GM21825 (cell line): Measurements from ENCODE around the gene PCDH9.
"Not testable (repeated sequence)": the region's sequence is repeated elsewhere in the genome, so short reads cannot be mapped to it uniquely, and the experiment has no call there.

Source experiments
- ATAC-seq: cut with Tn5 transposase; IDR thresholded peaks from one replicate; pipeline ENCODE4 v1.9.1; 2021; ENCODE audit warnings: mild to moderate bottlenecking, moderate library complexity; ENCODE audit not compliant: unreplicated experiment

The PCDH9 gene

DNA sequence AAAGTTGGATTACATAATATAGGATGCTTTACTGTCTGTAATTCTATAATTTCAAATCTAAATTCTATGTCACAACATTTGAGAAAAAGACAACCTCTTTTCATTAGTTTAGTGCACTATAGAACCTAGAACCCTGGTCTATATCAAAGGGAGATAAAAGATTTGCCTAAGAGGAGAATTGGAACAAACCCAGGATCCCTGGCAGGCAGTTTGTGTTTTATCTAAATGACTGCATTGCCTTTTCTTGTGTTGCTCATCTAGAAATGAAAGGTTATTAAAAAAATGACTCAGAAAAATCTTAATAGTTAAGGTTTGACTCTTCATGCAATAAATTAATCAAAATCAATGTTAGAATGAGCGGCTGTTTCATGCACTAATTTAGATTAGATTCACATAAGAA lies 96.7 kb downstream of the PCDH9 start:
- no peak for ATAC-seq

DNA sequence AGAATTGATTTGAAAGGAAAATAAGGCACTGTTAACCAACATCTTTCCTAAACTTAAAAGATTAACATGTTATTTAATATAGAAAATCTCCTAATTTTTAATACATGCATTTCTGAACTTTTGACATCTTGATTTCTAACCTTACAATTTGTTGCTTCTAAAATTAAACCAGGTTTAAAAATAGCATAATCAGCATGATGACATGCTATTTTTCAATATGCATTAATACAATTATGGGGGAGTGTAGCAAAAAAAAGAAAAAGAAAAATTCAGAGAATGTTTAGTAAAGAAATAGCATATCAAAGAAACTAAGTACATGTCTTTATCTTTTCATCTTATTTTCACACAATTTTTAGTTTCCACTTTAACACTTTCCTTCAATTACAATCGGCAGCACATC lies 98.7 kb downstream of the PCDH9 start:
- no peak for ATAC-seq

DNA sequence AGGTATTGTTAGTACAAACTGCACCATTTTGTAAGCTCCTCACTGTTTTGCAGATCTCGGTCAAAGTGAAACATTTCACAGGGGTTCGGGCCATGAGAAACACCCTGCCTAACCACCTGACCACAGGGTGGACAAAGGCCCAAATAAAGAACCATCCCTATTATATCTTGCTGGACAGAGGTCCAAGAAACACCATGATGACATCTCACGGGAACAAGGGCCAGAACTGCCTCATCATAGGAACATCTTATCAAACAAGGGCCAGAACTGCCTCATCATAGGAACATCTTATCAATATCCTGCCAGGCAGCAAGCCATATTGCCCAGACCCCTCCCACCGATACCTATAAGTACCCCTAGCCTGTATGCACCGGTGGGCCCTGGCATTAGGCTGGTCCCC lies 99.7 kb downstream of the PCDH9 start:
- ATAC-seq, result no peak

DNA sequence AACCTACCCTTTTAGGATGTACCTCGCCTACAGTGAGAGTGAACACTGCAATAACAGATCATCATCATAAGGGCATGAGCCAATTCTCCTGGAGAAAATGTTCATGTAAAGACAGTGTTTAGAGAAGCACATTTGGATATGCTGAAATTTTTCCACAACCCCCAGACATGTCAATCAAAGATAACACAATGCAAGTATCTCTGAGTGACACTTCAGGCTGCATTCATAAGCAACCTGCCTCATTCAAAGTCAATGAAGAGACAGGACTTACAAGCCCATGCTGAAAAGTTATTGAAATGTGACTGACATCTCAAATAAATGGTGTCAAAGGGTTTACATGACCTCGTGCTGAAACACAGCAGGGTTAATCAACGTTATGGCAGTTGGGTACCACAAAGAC lies 102.0 kb downstream of the PCDH9 start:
- ATAC-seq, result no peak

DNA sequence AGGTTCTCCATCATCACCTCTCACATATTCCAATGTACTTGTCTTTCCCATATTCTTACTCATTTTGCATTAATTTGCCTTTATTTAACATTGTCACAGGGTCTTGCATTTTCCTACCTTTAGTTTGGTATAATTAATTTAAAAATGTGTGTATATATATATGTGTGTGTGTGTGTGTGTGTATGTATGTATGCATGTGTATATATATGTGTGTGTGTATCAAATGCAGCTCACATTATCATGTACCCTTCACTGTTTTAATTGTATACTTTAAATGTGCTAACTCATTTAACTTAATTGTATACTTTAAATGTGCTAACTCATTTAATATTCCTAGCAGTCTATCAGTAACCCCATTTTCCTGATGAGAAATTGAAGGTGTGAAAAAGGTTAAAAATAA lies 104.5 kb downstream of the PCDH9 start:
- ATAC-seq, result no peak

DNA sequence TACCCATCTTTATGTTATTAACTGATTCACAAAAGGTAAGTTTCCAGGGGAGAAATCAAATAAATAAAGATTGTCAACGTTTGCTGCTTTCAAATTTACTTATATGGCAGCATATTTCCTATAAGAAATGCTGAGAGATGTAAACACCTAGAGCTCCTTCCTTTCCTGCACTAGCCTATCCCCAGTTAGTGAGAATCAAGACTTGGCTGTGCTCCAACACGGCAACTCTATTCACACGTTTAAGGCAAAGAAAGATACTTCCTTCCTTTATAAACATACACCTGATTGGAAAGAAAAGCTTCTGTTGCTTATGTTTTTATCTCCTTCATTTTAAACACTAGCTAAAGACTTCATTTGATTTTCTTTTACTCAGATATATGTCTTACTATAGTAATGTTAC lies 107.0 kb downstream of the PCDH9 start:
- ATAC-seq, result no peak

DNA sequence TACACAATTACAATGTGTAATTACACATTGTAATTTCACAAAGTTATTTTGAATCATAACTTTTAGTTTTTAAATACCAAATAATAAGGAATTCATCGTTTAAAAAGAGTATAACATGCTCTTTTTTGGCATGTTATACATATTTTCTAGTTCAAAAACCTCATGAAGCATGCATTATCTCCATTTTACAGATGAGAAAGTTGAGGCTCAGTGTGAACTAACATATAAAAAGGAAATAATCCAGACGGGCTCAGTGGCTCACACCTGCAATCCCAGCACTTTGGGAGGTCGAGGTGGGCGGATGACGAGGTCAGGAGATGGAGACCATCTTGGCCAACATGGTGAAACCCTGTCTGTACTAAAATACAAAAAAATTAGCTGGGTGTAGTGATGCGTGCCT lies 107.9 kb downstream of the PCDH9 start:
- no peak for ATAC-seq

DNA sequence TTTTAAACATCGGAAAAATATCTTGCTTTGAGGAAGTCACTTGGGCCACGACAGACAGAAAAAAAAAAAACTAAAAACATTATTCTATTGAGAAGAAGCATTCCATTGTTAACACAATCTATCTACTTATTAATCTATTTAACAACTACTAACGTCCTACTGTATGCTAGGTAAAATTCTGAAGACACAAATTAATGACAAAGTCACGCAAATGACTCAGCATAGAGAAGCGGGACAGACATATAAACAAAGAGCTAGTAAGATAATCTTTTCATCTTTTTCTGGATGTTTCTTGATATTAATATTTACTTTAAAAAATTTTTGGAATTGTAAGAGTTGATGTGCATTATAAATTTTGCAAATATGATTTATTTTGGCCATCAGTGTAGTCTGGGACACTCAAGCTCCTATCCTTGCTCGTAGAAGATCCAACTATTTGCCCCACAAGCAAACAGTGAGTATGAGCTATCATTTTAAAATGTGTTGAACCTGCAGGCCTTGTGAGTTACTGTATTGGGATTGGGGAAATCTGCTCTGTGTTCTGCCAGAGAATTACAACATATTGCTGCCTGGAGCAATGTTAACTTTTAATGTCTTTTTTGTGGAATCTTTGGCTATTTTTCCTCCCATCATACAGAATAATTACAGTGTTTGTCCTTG lies 109.1 kb downstream of the PCDH9 start:
- no peak for ATAC-seq

DNA sequence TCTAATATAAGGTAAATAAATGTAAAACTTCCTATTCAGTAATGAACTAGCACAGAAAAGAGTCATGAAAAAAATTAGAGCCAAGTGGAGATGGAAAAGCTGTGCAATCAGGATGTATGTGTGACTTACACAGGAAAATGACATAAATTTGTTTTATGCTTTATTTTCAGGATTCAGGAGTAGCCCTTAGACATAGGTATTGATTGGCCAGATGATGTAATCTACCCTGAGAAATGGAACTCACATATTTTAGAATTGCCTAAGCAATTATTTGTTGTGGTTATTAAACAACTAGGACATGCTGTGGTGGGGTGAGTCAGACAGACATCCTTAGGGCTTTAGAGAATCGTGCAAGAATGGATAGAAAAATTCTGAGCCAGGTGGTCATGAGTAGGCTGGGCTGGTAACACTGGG lies 110.6 kb downstream of the PCDH9 start:
- no peak for ATAC-seq

DNA sequence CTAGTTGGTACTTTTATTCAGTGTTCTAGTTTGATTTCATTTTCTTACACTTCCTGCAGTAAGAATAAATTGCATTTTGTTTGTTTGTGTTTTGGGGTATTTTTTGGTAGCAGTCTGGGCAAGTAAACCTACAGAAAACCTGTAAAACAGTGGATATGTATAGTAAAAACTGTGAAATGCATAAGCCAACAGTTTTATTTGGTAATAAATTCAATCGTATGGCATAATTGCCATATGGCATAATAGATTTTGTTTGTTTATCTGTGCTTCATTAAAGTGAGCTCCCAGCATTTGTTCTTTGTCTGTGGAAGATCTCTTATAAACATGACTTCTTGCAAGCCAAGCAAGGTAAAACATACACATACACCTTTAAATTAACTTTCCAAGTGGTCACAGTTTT lies 111.9 kb downstream of the PCDH9 start:
- no peak for ATAC-seq

DNA sequence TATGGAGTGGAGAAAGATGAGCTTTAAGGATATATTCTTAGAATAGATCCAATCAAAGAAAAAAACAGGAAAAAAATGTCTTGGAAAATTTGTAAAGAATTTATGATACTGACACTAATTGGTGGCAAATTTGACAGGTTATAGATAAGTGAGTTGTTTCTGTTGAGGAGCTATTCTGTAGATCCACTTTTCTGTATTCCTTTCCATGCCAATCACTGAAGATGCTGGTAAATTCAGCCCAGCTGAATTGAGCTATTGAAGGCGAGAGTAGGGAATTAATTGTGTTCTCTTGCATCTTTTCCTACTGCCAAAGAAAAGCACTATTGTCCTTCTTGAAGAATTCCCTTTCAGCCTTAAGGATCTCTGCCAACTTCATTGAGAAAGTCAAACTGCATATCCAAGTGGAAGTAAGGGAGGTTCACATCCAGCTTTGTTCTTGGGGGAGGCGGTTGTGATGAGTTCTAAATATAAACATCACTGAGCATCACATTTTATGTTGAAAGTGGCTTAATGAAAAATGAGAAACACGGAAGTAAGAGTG lies 113.1 kb downstream of the PCDH9 start:
- no peak for ATAC-seq

DNA sequence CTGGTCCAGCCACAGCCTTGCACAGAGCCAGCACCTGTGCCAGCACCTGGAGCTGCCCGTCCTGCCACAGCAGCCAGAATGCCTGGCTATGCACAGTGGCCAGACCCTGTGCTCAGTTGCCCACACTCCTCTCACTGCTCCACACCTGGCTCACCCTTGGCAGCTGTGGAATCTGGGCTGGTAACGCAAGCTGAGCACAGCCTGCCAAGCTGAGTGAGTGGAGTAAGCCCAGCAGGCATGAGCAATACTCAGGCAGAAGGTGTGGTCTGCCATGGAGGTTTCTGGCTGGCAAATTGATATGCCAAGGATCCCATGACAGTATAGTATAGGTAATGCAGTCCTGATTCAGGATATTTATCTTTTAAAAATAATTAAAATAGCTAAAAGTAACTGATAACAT lies 122.2 kb downstream of the PCDH9 start:
- no peak for ATAC-seq

DNA sequence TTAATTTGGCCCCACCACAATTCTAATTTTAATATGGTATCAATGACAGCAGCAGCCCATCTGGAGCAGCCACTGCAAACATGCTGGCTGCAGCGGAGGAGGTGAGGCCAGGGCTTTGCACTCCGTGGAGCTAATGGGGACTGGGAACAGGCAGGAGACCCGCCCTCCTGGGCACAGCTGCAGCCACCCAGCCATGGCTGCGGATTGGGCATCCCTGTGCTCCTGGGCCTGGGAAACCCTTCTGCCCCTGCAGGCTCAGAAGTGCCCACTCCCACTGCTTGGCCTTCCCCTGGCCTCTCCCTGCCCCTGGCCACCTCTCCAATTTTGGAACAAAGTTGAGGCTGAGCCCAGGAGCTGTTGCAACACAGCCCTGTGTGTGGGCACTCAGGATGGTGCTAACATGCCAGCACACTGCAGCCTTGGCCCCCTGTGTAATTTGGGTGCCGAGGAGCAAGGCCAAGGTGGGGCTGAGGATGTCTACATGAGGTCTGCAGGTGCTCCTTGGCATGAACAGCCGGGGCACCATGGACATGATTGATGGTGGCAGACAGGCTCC lies 123.6 kb downstream of the PCDH9 start:
- ATAC-seq, result no peak

DNA sequence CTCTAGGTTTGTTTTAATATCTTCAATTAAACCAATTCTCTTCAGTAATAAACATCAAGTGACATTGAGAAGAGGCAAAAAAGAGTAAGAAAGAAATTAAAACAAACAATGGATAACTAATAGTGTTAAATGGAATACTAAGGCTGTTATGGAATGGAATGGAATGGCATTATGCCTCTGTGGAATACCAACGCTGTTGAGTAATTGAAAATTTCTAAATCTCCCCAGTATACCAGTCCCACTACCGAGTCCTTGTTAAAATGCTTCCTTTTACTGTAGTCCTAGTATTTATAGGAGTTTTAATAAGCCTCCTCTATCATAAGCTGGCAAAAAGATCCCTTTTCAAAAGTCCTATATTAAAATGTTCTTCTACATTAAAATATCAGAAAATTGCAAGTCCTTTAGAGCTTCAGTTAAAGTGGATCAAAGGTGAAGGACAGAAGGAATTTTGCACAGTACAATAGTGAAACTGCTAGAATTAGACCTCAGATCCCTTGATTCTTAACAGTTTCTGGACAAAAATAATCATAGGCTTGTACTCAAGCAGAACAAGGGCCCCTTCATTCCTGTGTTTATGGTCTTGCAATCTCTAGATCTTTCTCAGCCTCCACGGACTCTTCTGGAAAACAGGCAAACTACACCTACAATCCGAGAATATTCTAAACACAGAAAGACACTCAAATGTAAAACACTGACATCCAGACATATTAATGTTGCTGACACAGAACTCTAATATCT lies 128.2 kb downstream of the PCDH9 start:
- ATAC-seq, result no peak

DNA sequence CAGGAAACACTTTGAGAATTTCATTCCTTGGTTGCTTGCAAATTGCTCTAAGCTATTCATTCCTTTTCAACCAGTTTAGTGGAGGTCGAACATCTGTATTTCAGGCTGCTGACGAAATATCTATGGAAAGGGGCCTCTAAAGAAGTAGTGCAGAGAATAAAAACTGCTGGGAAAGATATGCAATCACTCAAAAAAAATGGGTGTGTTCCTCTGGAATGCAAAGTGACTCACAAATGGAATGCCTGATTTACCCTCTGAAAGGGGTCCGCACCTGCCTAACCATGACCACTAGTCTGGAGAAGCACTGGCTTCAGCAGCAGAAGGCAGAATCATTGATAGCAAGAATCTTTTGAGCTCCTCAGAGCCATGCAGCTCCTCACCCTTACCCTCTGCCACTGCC lies 129.4 kb downstream of the PCDH9 start:
- no peak for ATAC-seq

DNA sequence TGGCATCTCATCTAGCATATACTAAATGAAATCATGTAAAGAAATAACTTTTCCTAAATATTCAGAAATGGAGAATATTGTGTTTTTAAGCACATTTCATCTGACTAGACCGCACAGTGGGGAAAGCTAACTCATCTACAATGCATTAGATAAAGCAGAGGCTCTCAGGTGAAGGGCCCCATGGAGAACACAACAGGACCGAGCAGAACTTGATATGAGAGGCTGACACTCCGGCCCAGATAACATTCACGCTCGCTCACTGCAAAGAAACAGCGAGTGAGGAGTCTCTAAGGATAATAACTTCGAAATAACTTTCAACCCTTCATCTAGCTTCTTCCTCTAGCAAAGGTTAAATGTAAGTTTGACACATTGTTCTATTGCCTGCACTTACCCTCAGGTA lies 130.6 kb downstream of the PCDH9 start:
- ATAC-seq, result no peak

DNA sequence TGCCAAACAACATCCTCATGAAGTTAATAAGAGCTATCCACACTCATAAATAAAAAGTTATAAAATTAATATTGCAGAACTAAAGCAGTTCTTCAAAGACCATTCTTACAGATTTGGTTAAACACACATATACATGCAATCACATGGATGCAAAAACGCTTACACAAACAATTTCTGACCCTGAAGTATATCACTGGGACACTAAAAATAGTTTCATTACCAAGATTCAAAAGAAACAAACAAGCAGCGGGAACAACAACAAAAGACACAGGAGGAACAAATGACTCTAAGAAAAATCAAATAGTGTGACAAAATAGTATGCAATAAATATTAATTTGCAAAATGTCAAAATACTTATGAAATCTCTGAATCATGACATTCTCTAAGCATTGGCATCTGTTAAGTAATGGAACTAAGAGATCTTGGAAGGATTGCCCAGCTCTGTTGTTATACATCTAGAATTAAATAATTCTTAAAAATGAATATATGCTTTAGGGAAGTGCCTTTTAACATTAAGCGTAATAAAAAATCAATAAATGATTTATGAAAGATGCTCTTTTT lies 132.2 kb downstream of the PCDH9 start:
- no peak for ATAC-seq

DNA sequence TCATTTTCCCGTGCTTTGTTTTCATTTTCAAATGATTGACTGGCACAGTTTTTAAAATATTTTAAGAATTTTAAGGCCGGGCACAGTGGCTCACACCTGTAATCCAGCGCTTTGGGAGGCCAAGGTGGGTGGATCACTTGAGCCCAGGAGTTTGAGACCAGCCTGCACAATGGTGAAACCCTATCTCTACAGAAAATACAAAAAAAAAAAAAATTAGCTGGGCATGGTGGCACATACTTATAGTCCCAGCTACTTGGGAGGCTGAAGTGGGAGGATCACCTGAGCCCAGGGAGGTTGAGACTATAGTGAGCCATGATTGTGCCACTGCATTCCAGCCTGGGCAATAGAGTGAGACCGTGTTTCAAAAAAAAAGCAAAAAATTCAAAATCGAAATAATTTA lies 133.2 kb downstream of the PCDH9 start:
- not testable (repeated sequence) for ATAC-seq

DNA sequence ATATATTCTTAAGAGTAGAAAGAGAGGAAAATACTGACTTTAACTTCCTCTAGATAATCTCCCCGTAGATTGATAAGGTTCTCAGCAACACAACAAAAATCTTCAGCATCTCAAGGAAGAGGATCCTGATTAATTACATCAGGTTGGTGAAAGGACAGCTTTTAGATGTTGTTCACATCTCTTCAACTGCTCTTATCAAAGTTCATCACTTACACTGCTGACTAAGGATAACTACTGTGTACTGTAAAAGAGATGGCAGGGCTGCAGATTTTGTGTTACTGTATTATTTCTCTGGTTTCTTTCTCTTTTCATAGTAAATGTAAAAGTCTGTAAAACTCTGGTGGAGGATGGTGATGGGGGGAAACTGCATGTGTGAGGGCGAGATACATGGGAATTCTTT lies 133.7 kb downstream of the PCDH9 start:
- ATAC-seq, result no peak

DNA sequence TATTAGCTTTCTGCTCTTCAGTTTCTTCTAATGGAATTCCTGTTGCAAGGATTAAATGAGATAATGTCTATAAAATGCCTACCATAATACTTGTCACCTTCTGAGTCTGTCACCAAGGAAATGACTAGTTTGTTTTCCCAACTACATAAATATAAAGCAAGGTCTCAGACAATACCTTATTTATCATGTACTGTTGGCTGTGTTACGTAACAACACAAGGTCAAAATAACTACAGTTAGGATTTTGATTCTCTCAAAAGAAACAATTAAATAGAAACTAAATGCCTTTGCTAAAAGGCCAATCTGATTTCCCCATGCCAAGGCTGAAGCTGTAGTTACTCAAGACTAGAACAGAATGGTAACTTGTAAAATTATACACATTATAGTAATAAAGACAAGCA lies 134.5 kb downstream of the PCDH9 start:
- ATAC-seq, result no peak

DNA sequence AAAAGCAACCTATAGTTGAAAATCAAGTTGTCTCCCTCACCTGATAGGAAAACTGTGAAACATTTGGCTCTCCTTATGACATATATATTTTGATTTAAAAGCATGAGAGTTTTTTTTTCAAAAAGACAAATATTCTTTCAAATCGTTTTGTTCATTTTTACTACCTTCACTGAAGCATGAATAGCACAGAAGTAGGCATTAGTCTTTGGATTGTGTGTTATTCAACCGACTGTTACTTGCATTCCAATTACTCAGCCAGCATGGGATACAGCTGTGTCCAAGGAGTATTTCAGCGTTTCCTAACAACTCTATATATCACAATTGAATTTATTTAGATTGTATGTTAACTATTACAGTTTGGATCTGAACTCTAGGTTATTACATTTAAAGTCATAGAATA lies 135.2 kb downstream of the PCDH9 start:
- no peak for ATAC-seq

DNA sequence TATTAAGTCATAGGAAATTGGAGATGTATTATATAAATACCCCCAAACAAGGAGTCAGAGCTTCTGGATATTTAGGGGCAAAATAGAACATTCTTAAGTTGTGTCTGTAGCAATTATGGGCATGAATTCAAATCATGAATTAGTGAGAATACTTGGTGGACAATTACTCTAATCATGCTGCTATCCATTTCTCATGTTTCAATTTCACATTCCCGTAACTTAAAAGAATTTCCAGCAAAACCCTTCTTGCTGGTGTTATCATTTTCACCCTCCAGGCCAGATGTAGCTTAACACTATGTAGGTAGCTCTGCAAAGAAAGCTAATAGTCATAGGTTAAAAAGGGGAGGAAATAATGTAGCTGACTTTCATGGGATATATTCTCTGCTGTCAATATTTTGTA lies 136.1 kb downstream of the PCDH9 start:
- no peak for ATAC-seq
